ENCODE results near the gene PCGF1.

PCGF1 gene

GRCh38 chr2:74482801-74483674, 24.5 kb downstream of the PCGF1 start, which contains the start of the genes CCDC142 and TTC31:
Gene CCDC142 (minus strand): TSS chr2:74482998. CDS start chr2:74482837, 161 bp downstream.
Gene TTC31 (plus strand): TSS chr2:74483081. CDS start chr2:74483096, 15 bp downstream.
- Histone ChIP-seq H3K9ac (ENCODE audit: low read length) (peak within 1 kb of the TSS; percentile 91), H3K4me1 (ENCODE audit: insufficient read depth, low read length, severe bottlenecking) (peaks cover 29% of the 10 kb centered on the region), H3K27me3 (ENCODE audit: insufficient read depth, low read length) (no peaks in the 10 kb centered on the region), H3K9me3 (ENCODE audit: low read length) (no peaks in the 10 kb centered on the region), H3K4me2 (ENCODE audit: low read length) (peak within 1 kb of the TSS; percentile 98), H2AFZ (ENCODE audit: low read length) (peak within 1 kb of the TSS; percentile 50), H3K36me3 (ENCODE audit: insufficient read depth, low read length) (peaks cover 22% of the 10 kb centered on the region; the same call in 1 of the 2 replicates), H4K20me1 (ENCODE audit: insufficient read depth, low read length) (no peaks in the 10 kb centered on the region), H3K79me2 (ENCODE audit: insufficient read depth, low read length) (0 out of 2 replicates have a peak, but pooled peaks cover 6% of the 10 kb centered on the region), H3K27ac (ENCODE audit: low read depth, low read length, poor library complexity, severe bottlenecking) (peak within 1 kb of the TSS; percentile 85), H3F3A (ENCODE audit: insufficient read depth, low read length) (no peaks in the 10 kb centered on the region; the same call in 1 of the 2 replicates), H3K4me3 (ENCODE audit: low read depth, low read length, poor library complexity, severe bottlenecking) (peak within 1 kb of the TSS; percentile 91), H3K9me2 (ENCODE audit: low read depth, low read length) (no peaks in the 10 kb centered on the region)
- no peak for TF ChIP-seq EZH2 (IDR thresholded peaks at IDR 0.05; ENCODE audit: borderline replicate concordance, low read length)
- TF ChIP-seq, protein P1, sequence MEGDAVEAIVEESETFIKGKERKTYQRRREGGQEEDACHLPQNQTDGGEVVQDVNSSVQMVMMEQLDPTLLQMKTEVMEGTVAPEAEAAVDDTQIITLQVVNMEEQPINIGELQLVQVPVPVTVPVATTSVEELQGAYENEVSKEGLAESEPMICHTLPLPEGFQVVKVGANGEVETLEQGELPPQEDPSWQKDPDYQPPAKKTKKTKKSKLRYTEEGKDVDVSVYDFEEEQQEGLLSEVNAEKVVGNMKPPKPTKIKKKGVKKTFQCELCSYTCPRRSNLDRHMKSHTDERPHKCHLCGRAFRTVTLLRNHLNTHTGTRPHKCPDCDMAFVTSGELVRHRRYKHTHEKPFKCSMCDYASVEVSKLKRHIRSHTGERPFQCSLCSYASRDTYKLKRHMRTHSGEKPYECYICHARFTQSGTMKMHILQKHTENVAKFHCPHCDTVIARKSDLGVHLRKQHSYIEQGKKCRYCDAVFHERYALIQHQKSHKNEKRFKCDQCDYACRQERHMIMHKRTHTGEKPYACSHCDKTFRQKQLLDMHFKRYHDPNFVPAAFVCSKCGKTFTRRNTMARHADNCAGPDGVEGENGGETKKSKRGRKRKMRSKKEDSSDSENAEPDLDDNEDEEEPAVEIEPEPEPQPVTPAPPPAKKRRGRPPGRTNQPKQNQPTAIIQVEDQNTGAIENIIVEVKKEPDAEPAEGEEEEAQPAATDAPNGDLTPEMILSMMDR (IDR thresholded peaks at IDR 0.05; ENCODE audit: low read length): peak; percentile 95

GRCh38 chr2:74481961-74482800, 25.3 kb downstream of the PCGF1 start:
- Histone ChIP-seq H3K9me2 (ENCODE audit: low read depth, low read length) (no peaks in the 10 kb centered on the region), H3K9me3 (ENCODE audit: low read length) (no peaks in the 10 kb centered on the region), H3K79me2 (ENCODE audit: insufficient read depth, low read length) (0 out of 2 replicates have a peak, but pooled peaks cover 6% of the 10 kb centered on the region), H4K20me1 (ENCODE audit: insufficient read depth, low read length) (no peaks in the 10 kb centered on the region), H3K4me2 (ENCODE audit: low read length) (peak overlapping the region; percentile 98), H3F3A (ENCODE audit: insufficient read depth, low read length) (no peaks in the 10 kb centered on the region; the same call in 1 of the 2 replicates), H3K9ac (ENCODE audit: low read length) (peak overlapping the region; percentile 91), H3K27ac (ENCODE audit: low read depth, low read length, poor library complexity, severe bottlenecking) (peak overlapping the region; percentile 85), H2AFZ (ENCODE audit: low read length) (no peak overlapping the region), H3K4me1 (ENCODE audit: insufficient read depth, low read length, severe bottlenecking) (peaks cover 29% of the 10 kb centered on the region), H3K27me3 (ENCODE audit: insufficient read depth, low read length) (no peaks in the 10 kb centered on the region), H3K4me3 (ENCODE audit: low read depth, low read length, poor library complexity, severe bottlenecking) (peak overlapping the region; percentile 91), H3K36me3 (ENCODE audit: insufficient read depth, low read length) (peaks cover 26% of the 10 kb centered on the region; the same call in 1 of the 2 replicates)
- no peak for TF ChIP-seq EZH2 (IDR thresholded peaks at IDR 0.05; ENCODE audit: borderline replicate concordance, low read length)
- TF ChIP-seq, protein P1 (IDR thresholded peaks at IDR 0.05; ENCODE audit: low read length): no peak

DNA sequence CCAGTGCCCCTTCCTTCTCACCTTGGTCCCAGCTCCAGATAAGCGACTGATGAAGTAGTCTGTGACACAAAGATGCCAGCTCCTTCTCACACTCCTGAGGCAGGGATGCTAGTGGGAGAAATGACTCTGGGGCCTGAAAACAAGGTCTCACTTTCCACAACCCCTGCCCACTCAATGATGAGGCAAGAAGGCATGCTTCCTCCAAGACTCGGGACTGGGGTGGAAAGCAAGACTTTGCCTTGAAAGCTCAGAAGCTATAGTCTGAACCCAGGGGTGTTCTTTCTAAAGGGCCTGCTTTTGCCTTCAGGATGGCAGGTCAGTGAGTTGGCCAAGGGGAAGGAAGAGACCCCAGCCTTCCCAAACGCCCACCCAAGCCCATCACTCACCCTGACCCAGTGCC, 26.1 kb downstream of the PCGF1 start:
- H3K4me2 ChIP-seq (ENCODE audit: low read length): peak overlapping the region; percentile 98
- no peaks in the 10 kb centered on the region for H3K27me3 ChIP-seq (ENCODE audit: insufficient read depth, low read length)
- H3K9me3 ChIP-seq (ENCODE audit: low read length): no peaks in the 10 kb centered on the region
- no peak overlapping the region for H3K27ac ChIP-seq (ENCODE audit: low read depth, low read length, poor library complexity, severe bottlenecking)
- no peaks in the 10 kb centered on the region for H4K20me1 ChIP-seq (ENCODE audit: insufficient read depth, low read length)
- peaks cover 29% of the 10 kb centered on the region for H3K4me1 ChIP-seq (ENCODE audit: insufficient read depth, low read length, severe bottlenecking)
- H2AFZ ChIP-seq (ENCODE audit: low read length): no peak overlapping the region
- peak overlapping the region; percentile 91 for H3K4me3 ChIP-seq (ENCODE audit: low read depth, low read length, poor library complexity, severe bottlenecking)
- H3K9ac ChIP-seq (ENCODE audit: low read length): peak overlapping the region; percentile 91
- H3F3A ChIP-seq (ENCODE audit: insufficient read depth, low read length): no peaks in the 10 kb centered on the region; the same call in 1 of the 2 replicates
- H3K9me2 ChIP-seq (ENCODE audit: low read depth, low read length): no peaks in the 10 kb centered on the region
- peaks cover 26% of the 10 kb centered on the region; the same call in 1 of the 2 replicates for H3K36me3 ChIP-seq (ENCODE audit: insufficient read depth, low read length)
- TF ChIP-seq, protein P1 (IDR thresholded peaks at IDR 0.05; ENCODE audit: low read length): no peak
- TF ChIP-seq EZH2 (IDR thresholded peaks at IDR 0.05; ENCODE audit: borderline replicate concordance, low read length): no peak
- H3K79me2 ChIP-seq (ENCODE audit: insufficient read depth, low read length): 0 out of 2 replicates have a peak, but pooled peaks cover 6% of the 10 kb centered on the region
